H1 (cell line): ENCODE measurements around the gene FBXO17. TPM values are rescaled to one million over a fixed set of nuclear protein-coding genes. Genes with fewer than 3 reads are reported as not detected.

ENCODE experiments used
- CTCF ChIA-PET: fragments of 300-600 bp; sonication (Branson Sonifier 250); formaldehyde crosslinking; loops from one replicate; lab custom pipeline; 2021; ENCODE audit not compliant: partially characterized antibody; lab: Charles Lee
- POLR2A ChIA-PET: fragments of 300-600 bp; sonication (Branson Sonifier 250); formaldehyde crosslinking; loops from one replicate; lab custom pipeline; 2021; ENCODE audit warnings: inconsistent platforms; ENCODE audit not compliant: partially characterized antibody; lab: Charles Lee
- DNase-seq, 2 experiments: peaks; one replicate each; pipeline versions ENCODE4 v3.0.0 to v3.0.0-alpha.2; 2010 to 2022; ENCODE audit warnings: low spot score in 2 of 2, low read depth in 1 of 2, mixed read lengths in 1 of 2
- FAIRE-seq: peaks from 2 replicates; lab custom pipeline; 2011; peaks lifted over from hg19 to GRCh38; lab: Jason Lieb, UNC
- H2AFZ ChIP-seq: 2 replicates; pipeline ENCODE4 v1.8.1; 2012; ENCODE audit warnings: low read length, inconsistent platforms
- H2AK5ac ChIP-seq: 2 replicates; pipeline ENCODE4 v1.6.1; 2013; ENCODE audit warnings: low read depth, low read length
- H2BK120ac ChIP-seq: replicated peaks from 2 replicates; pipeline ENCODE3; 2013; ENCODE audit warnings: low read depth, low read length, inconsistent platforms
- H2BK12ac ChIP-seq: 2 replicates; pipeline ENCODE4 v1.6.1; 2013; ENCODE audit warnings: low read depth, low read length
- H2BK15ac ChIP-seq: 2 replicates; pipeline ENCODE4 v1.6.1; 2013; ENCODE audit warnings: low read length
- H2BK20ac ChIP-seq: 2 replicates; pipeline ENCODE4 v1.6.1; 2013; ENCODE audit warnings: low read length
- H2BK5ac ChIP-seq: 2 replicates; pipeline ENCODE4 v1.6.1; 2013; ENCODE audit warnings: low read depth, low read length
- H3K14ac ChIP-seq: 2 replicates; pipeline ENCODE4 v1.6.1; 2013; ENCODE audit warnings: inconsistent platforms; ENCODE audit not compliant: insufficient read length
- H3K18ac ChIP-seq: 2 replicates; pipeline ENCODE4 v1.6.1; 2013; ENCODE audit warnings: low read length; ENCODE audit errors: extremely low read depth
- H3K23ac ChIP-seq: 2 replicates; pipeline ENCODE4 v1.6.1; 2013; ENCODE audit warnings: inconsistent platforms; ENCODE audit not compliant: insufficient read length
- H3K23me2 ChIP-seq: 2 replicates; pipeline ENCODE4 v1.6.1; 2013; ENCODE audit warnings: low read depth, low read length
- H3K27ac ChIP-seq: 2 replicates; pipeline ENCODE4 v1.6.1; 2011; ENCODE audit warnings: low read depth, low read length, inconsistent platforms
- H3K27me3 ChIP-seq, 4 experiments: replicated peaks in 1 of 4; 1 replicate in 1 of 4; 2 replicates in 3 of 4; pipeline versions ENCODE4 v1.6.1 to v1.8.1; 2011 to 2013; ENCODE audit warnings: low read length in 3 of 4, mild to moderate bottlenecking in 3 of 4, inconsistent platforms in 2 of 4, mixed read lengths in 2 of 4, moderate library complexity in 1 of 4; ENCODE audit not compliant: control insufficient read depth in 3 of 4, insufficient read depth in 3 of 4; ENCODE audit errors: extremely low read depth in 1 of 4
- H3K36me3 ChIP-seq, 4 experiments: 2 replicates each; pipeline versions ENCODE4 v1.6.1 to v1.8.1; 2011 to 2013; ENCODE audit warnings: mild to moderate bottlenecking in 4 of 4, low read length in 3 of 4, moderate library complexity in 2 of 4, control low read depth in 1 of 4, inconsistent platforms in 1 of 4; ENCODE audit not compliant: insufficient read depth in 4 of 4, control insufficient read depth in 2 of 4
- H3K4ac ChIP-seq: replicated peaks from 2 replicates; pipeline ENCODE3; 2013; ENCODE audit warnings: low read length, low read depth, mixed read lengths, inconsistent platforms; ENCODE audit not compliant: insufficient read length
- H3K4me1 ChIP-seq, 4 experiments: replicated peaks in 1 of 4; 1 replicate in 1 of 4; 2 replicates in 3 of 4; pipeline versions ENCODE4 v1.6.1 to v1.8.1; 2011 to 2013; ENCODE audit warnings: low read length in 3 of 4, inconsistent platforms in 2 of 4, mixed read lengths in 1 of 4; ENCODE audit not compliant: insufficient read depth in 4 of 4, control insufficient read depth in 3 of 4
- H3K4me2 ChIP-seq, 2 experiments: 2 replicates each; pipeline versions ENCODE4 v1.6.1 to v1.8.1; 2011 to 2013; ENCODE audit warnings: low read depth in 2 of 2, low read length in 2 of 2, control low read depth in 1 of 2, inconsistent platforms in 1 of 2, mild to moderate bottlenecking in 1 of 2; ENCODE audit not compliant: insufficient read depth in 1 of 2
- H3K4me3 ChIP-seq, 4 experiments: fragments of 200-600, 300-600 bp in 1 of 4; sonication (generic), shearing (Covaris generic), sonication (Bioruptor Twin) in 1 of 4; 2 replicates each; pipeline versions ENCODE4 v1.5.1 to v1.8.1; 2011 to 2016; ENCODE audit warnings: low read length in 4 of 4, low read depth in 3 of 4, control low read depth in 2 of 4, inconsistent platforms in 2 of 4, mild to moderate bottlenecking in 2 of 4, mixed read lengths in 1 of 4, moderate library complexity in 1 of 4; ENCODE audit not compliant: insufficient read depth in 2 of 4; ENCODE audit errors: extremely low read depth in 1 of 4
- H3K56ac ChIP-seq: replicated peaks from 2 replicates; pipeline ENCODE3; 2013; ENCODE audit warnings: low read depth, mild to moderate bottlenecking, mixed read lengths, low read length, inconsistent platforms; ENCODE audit not compliant: insufficient read length
- H3K79me1 ChIP-seq: 2 replicates; pipeline ENCODE4 v1.6.1; 2013; ENCODE audit warnings: low read depth, low read length, control low read depth
- H3K79me2 ChIP-seq, 2 experiments: 2 replicates each; pipeline versions ENCODE4 v1.6.1 to v1.8.1; 2012 to 2013; ENCODE audit warnings: low read length in 2 of 2, mild to moderate bottlenecking in 2 of 2, inconsistent platforms in 1 of 2; ENCODE audit not compliant: insufficient read depth in 2 of 2, control insufficient read depth in 1 of 2
- H3K9ac ChIP-seq, 4 experiments: replicated peaks in 1 of 4; 1 replicate in 1 of 4; 2 replicates in 3 of 4; pipeline versions ENCODE4 v1.6.1 to v1.8.1; 2011 to 2013; ENCODE audit warnings: low read depth in 3 of 4, low read length in 3 of 4, control low read depth in 2 of 4, mild to moderate bottlenecking in 2 of 4, moderate library complexity in 2 of 4, inconsistent platforms in 1 of 4; ENCODE audit errors: extremely low read depth in 1 of 4
- H3K9me3 ChIP-seq, 2 experiments: 2 replicates each; pipeline versions ENCODE4 v1.6.1 to v1.8.1; 2012 to 2013; ENCODE audit warnings: mild to moderate bottlenecking in 2 of 2, moderate library complexity in 2 of 2, control low read depth in 1 of 2, inconsistent platforms in 1 of 2, low read depth in 1 of 2, low read length in 1 of 2, mixed read lengths in 1 of 2; ENCODE audit not compliant: insufficient read depth in 2 of 2
- H4K20me1 ChIP-seq, 2 experiments: replicated peaks in 1 of 2; 2 replicates each; pipeline versions ENCODE3 to v1.8.1; 2011 to 2013; ENCODE audit warnings: inconsistent platforms in 2 of 2, low read length in 2 of 2, mild to moderate bottlenecking in 1 of 2; ENCODE audit not compliant: insufficient read depth in 2 of 2, control insufficient read depth in 1 of 2
- H4K5ac ChIP-seq: 2 replicates; pipeline ENCODE4 v1.6.1; 2013; ENCODE audit warnings: low read length, low read depth, mixed read lengths, inconsistent platforms; ENCODE audit not compliant: insufficient read length
- H4K8ac ChIP-seq: 2 replicates; pipeline ENCODE4 v1.8.0; 2013; ENCODE audit warnings: mild to moderate bottlenecking, moderate library complexity, low read length, inconsistent platforms; ENCODE audit not compliant: insufficient read depth; ENCODE audit errors: extremely low read depth
- H4K91ac ChIP-seq: replicated peaks from 2 replicates; pipeline ENCODE3; 2013; ENCODE audit warnings: low read length, mixed read lengths, inconsistent platforms; ENCODE audit not compliant: insufficient read length
- CBX8 ChIP-seq: fragments of 300-800, 300-1000 bp; sonication (generic); IDR thresholded peaks from 2 replicates; pipeline ENCODE4 v1.7.1; 2016; ENCODE audit warnings: low read depth, low read length, borderline replicate concordance
- RAD21 ChIP-seq, 2 experiments: IDR thresholded peaks in 1 of 2; conservative IDR thresholded peaks in 1 of 2; 2 replicates each; pipeline ENCODE4 v1.6.1; 2011; ENCODE audit warnings: low read depth in 2 of 2, low read length in 2 of 2, improper control_type of control experiment in 1 of 2, inconsistent platforms in 1 of 2, mild to moderate bottlenecking in 1 of 2, moderate library complexity in 1 of 2
- WGBS, 2 experiments: shearing (Covaris generic) in 1 of 2; methylation state at CpG; one replicate each; pipeline versions ENCODE4 v1.1.6 to v1.1.7; 2013 to 2015; ENCODE audit warnings: low lambda C conversion rate in 2 of 2, mixed read lengths in 2 of 2, inconsistent platforms in 1 of 2, low coverage in 1 of 2, missing lambda C conversion rate in 1 of 2; ENCODE audit not compliant: insufficient replicate concordance in 2 of 2, insufficient coverage in 1 of 2, insufficient read length in 1 of 2; ENCODE audit errors: extremely low coverage in 1 of 2, missing lambda C conversion rate in 1 of 2; 5-methylcytosine and 5-hydroxymethylcytosine counted together
- polyA plus RNA-seq, 7 experiments: library from polyadenylated mRNA; depleted of rRNA in 3 of 7; stranded (reverse) in 5 of 7; unstranded in 2 of 7; fragments of >200 nt in 5 of 7; fragments of 200-250 nt in 2 of 7; gene quantifications; 1 replicate in 5 of 7; 2 replicates in 1 of 7; 4 replicates in 1 of 7; pipeline versions ENCODE4 v1.2.1 to v1.2.3, GENCODE V29; 2011 to 2013; ENCODE audit warnings: missing spikeins in 2 of 7, mixed read lengths in 2 of 7
- total RNA-seq: library from RNA; stranded (reverse); fragmentation: NEBNext Ultra II Directional; extraction: Animal tissue kit (Norgen Biotek cat#: 25700); gene quantifications from 2 replicates; pipeline ENCODE4 v1.2.1, GENCODE V29; 2021
- TF ChIP-seq, protein P1 (sequence below), 3 experiments: IDR thresholded peaks; 1 replicate in 2 of 3; 2 replicates in 1 of 3; pipeline versions ENCODE4 v1.5.1 to v1.6.1; 2011; ENCODE audit warnings: low read length in 3 of 3, mild to moderate bottlenecking in 3 of 3, inconsistent platforms in 2 of 3, low read depth in 1 of 3, moderate library complexity in 1 of 3; ENCODE audit not compliant: insufficient read depth in 1 of 3; ENCODE audit errors: control extremely low read depth in 1 of 3

The FBXO17 gene
- total and polyA plus RNA-seq, 2 of the 8 experiments (the other 6 are each of a cell fraction or from before 2014, with no cell fraction given) = 11.7 to 15.3 TPM

DNA sequence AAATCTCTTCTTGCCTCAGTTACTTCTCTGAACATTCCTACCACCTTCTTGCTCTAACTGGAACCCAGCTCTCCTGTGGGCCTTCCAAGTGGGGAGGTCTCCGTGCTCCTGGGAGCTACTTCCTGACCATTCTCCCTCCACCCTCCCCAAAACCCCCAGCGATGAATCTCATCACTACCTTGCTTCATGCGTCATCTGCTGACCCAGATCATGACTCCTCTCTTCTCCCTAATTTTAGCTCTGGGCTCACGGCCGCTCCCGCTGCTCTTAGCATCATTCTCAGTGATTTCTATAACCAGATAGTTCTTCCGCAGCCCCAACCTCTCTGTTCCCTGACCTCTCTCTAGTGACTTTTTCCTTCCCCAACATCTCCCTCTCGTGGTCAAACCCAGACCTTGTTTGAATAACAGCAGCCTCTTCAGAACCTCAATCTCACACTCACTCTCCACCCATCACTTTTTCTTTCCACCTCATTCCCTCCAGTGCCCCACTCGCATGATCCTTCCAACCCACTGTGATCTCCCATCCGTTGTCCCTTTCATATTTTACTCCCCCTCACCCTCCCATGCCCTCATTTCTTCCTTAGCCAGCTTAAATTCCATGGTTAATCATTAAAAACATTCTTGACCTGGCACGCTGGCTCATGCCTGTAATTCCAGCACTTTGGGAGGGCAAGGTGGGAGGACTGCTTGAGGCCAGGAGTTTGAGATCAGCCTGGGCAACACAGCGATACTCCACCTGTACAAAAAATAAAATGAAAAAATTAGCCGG is 23.0 kb downstream of the FBXO17 start:
- Histone ChIP-seq H3K9me3 (no peaks in the 10 kb centered on the region), H3K4me3 (no peak overlapping the region), H3K4me2 (no peak overlapping the region), H3K79me1 (no peaks in the 10 kb centered on the region), H3K79me2 (no peaks in the 10 kb centered on the region), H4K8ac (no peak overlapping the region), H4K20me1 (peaks cover 0 to 3% of the 10 kb centered on the region in 2 experiments), H4K5ac (no peak overlapping the region), H3K4ac (no peak overlapping the region), H2BK5ac (no peak overlapping the region), H2BK12ac (0 out of 2 replicates have a peak overlapping the region, but pooled peaks have one; percentile 68), H2AFZ (no peak overlapping the region), H3K9ac (no peak overlapping the region), H3K36me3 (no peaks in the 10 kb centered on the region; a peak in 1 of 8 replicates), H3K23ac (no peak overlapping the region), H3K4me1 (peaks cover 0 to 5% (median 0%) of the 10 kb centered on the region in 4 experiments; a peak in 3 of 7 replicates), H3K18ac (no peak overlapping the region), H3K14ac (no peak overlapping the region), H2AK5ac (no peak overlapping the region; the same call in 1 of the 2 replicates), H2BK15ac (no peak overlapping the region), H2BK20ac (no peak overlapping the region), H3K27me3 (peaks cover 0 to 3% (median under 1%) of the 10 kb centered on the region in 4 experiments; a peak in 1 of 7 replicates), H3K27ac (no peak overlapping the region), H2BK120ac (no peak overlapping the region), H3K23me2 (peaks cover 5% of the 10 kb centered on the region; the same call in 1 of the 2 replicates), H4K91ac (no peak overlapping the region), H3K56ac (no peak overlapping the region)
- CTCF ChIA-PET = interaction anchor here (0.6 to 14.5 kb wide), 11 partner anchors 9 to 1825 kb away, joined by 3 to 120 read pairs (median 5); partner anchors contain the start of genes FBXO17, MRPS12 and SARS2
- DNase-seq (peak in 1 of 2 experiments; percentile 52), FAIRE-seq (no peak)
- 72 to 100% methylated on average over 1 to 13 of the region's 13 CpGs for WGBS, 2 experiments
- POLR2A ChIA-PET = interaction anchor here (0.6 to 1.5 kb wide), 2 partner anchors 10 to 12 kb away, joined by 3 to 5 read pairs; no protein-coding TSS in a partner anchor
- TF ChIP-seq, protein P1, sequence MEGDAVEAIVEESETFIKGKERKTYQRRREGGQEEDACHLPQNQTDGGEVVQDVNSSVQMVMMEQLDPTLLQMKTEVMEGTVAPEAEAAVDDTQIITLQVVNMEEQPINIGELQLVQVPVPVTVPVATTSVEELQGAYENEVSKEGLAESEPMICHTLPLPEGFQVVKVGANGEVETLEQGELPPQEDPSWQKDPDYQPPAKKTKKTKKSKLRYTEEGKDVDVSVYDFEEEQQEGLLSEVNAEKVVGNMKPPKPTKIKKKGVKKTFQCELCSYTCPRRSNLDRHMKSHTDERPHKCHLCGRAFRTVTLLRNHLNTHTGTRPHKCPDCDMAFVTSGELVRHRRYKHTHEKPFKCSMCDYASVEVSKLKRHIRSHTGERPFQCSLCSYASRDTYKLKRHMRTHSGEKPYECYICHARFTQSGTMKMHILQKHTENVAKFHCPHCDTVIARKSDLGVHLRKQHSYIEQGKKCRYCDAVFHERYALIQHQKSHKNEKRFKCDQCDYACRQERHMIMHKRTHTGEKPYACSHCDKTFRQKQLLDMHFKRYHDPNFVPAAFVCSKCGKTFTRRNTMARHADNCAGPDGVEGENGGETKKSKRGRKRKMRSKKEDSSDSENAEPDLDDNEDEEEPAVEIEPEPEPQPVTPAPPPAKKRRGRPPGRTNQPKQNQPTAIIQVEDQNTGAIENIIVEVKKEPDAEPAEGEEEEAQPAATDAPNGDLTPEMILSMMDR (IDR thresholded peaks at IDR 0.05; ENCODE audit: control extremely low read depth in 1 of 3, insufficient read depth in 1 of 3, low read depth in 1 of 3, low read length in 3 of 3) = peak; percentile 6 to 65 (median 51)
- TF ChIP-seq CBX8 (no peak), RAD21 (IDR thresholded peaks at IDR 0.05 in 1 of 2, conservative IDR thresholded peaks at IDR 0.05 in 1 of 2; ENCODE audit: low read depth in 2 of 2, low read length in 2 of 2) (peak; percentile 63 to 66)
